Skeletal muscle satellite cell (primary cell): ENCODE results near the gene TLK1.
A peak's percentile ranks its signal among the peaks of the same experiment; 100 is the strongest.

Source experiments
- H3K27me3 ChIP-seq: 2 replicates; pipeline ENCODE4 v1.7.0; 2013; ENCODE audit warnings: low read length; ENCODE audit not compliant: control insufficient read depth, insufficient read depth
- H3K36me3 ChIP-seq: 2 replicates; pipeline ENCODE4 v1.7.0; 2013; ENCODE audit warnings: mild to moderate bottlenecking, control low read depth, low read length; ENCODE audit not compliant: insufficient read depth
- H3K4me1 ChIP-seq: 2 replicates; pipeline ENCODE4 v1.7.0; 2013; ENCODE audit warnings: low read length; ENCODE audit not compliant: control insufficient read depth, insufficient read depth
- H3K4me2 ChIP-seq: 2 replicates; pipeline ENCODE4 v1.7.0; 2013; ENCODE audit warnings: mild to moderate bottlenecking, low read length
- H3K4me3 ChIP-seq: 2 replicates; pipeline ENCODE4 v1.7.0; 2013; ENCODE audit warnings: low read length
- H3K9ac ChIP-seq: 2 replicates; pipeline ENCODE4 v1.7.0; 2013; ENCODE audit warnings: mild to moderate bottlenecking, low read depth, low read length, moderate library complexity
- H3K9me3 ChIP-seq: replicated peaks from 2 replicates; pipeline ENCODE4 v1.7.0; 2013; ENCODE audit warnings: mild to moderate bottlenecking, control low read depth, low read length

Gene TLK1

DNA sequence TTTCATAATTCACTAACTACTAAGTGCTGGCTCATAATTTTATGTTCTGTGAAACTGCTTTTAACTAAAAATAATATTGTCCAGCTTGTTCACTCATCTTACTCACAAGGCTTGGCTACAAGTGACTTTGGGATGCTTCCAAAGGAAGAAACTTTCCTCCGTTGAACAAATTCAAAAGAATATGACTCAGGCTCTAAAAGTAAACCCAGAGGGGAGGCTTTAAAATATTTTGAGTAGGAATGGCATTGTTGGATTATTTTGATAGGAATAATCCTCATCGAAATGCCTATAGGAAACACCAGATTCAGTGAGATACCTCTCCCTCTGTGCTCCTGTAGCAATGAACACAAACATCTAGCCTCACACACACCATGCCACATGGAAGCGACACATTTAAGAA, 25.2 kb upstream of the TLK1 start:
- Histone ChIP-seq H3K9me3 (no peaks in the 10 kb centered on the region), H3K27me3 (no peaks in the 10 kb centered on the region), H3K4me1 (peaks cover 15% of the 10 kb centered on the region), H3K4me2 (peak overlapping the region; percentile 57), H3K4me3 (peak overlapping the region; percentile 32), H3K9ac (no peak overlapping the region), H3K36me3 (no peaks in the 10 kb centered on the region)

DNA sequence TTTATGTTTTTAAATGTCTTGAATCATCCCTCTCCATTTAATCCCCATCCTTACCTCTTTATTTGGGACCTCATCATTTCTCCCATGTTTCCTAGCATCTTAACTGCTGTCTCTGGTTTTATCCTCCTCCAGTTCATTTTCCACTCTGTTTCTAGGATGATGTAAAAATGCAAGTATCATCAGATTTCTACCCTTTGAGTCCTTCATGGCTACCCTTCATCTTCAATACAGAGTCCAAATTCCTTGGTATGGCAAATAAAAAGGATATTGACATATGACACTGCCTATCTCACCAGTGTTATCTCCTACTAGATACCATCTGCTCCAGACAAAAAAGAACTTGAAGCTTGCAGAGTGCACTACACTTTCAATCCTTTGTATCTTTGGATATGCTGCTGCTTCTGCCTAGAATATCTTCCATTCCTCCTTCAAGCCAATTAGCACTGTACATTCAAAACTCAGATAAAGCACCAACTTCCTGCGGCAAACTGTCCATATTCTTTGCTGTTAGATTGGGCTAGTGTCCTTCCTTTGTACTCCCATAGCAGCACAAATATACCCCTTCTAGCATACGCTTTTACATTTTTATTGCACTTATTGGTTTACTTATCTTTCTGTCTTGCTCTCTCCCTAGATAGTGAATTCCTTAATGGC, 24.6 kb upstream of the TLK1 start:
- Histone ChIP-seq H3K4me2 (peak overlapping the region; percentile 44), H3K4me3 (peak overlapping the region; percentile 11), H3K36me3 (no peaks in the 10 kb centered on the region), H3K27me3 (no peaks in the 10 kb centered on the region), H3K9ac (no peak overlapping the region), H3K9me3 (no peaks in the 10 kb centered on the region), H3K4me1 (peaks cover 15% of the 10 kb centered on the region)

DNA sequence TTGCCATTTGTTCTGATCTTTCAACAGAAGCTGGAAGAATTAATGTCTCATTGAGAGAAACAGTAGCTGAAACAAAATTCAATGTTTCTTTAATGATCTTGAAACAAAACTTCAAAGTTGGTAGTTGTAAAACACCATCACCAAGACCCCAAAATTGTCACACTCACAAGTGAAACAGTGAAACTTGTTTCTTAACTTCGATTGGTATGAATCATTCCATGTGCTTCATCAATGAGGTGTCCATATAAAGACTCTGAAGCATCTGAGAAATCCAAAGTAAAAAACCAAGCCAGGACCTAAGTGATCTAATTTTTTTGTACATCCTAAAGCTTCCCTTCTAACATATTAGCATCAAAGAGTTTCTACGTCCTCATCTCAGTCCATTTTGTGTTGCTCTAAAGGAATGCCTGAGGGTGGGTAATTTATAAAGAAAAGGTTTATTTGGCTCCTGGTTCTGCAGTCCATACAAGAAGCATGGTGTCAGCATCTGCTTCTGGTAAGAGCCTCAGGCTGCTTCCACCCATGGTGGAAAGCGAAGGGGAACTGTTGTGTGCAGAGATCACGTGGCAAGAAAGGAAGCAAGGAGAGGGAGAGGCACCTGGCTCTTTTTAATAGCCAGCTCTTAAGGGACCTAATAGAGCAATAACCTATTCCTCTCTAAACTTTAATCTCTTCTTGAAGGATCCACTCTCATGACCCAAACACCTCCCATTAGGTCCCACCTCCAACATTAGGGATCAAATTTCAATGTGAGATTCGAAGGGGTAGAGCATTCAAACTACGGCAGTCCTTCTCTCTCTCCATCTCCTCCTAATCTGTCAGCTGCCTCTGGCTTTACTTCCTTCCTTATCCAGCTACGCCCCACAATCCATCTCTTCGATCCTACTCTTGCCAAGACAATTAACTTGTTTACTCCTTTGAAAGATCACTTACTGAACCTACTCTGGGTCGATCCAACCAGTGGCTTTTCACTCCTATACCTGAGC, 20.7 kb upstream of the TLK1 start:
- H3K4me2 ChIP-seq = no peak overlapping the region
- H3K36me3 ChIP-seq = no peaks in the 10 kb centered on the region
- no peaks in the 10 kb centered on the region for H3K27me3 ChIP-seq
- no peak overlapping the region for H3K9ac ChIP-seq
- H3K9me3 ChIP-seq = no peaks in the 10 kb centered on the region
- H3K4me1 ChIP-seq = peaks cover 12% of the 10 kb centered on the region
- no peak overlapping the region for H3K4me3 ChIP-seq

DNA sequence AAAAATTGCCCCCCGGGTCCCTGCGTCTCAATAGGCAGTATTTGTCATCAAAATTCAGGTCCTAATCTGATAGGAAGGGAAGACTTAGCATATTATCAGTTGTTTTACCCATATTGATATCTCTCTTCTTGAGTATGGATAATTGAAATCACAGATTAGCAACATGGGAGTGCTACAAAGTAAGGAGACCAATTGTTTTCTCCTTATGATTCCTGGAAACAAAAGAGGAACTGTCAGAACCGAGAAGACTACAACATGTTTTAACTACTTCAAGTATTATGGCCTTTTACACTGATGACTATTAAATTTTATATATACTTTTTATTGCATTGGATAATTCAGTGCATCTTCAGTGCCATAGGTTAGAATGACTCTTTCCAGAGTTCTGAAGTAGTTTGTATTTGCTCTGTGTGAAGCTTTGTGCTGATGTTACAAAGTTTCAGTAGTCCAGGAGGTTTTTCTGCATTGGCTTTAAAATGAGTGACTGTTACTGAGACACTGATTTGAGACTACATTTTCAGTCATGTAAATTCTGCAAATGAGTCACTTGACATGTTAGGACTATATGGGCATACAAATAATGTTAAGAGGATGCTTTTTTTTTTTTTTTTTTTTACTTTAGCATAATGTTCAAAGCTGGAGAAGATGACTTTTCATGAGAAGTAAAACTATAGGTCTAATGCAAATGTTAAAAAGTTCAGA, 19.7 kb upstream of the TLK1 start:
- H3K36me3 ChIP-seq = no peaks in the 10 kb centered on the region
- H3K4me1 ChIP-seq = peaks cover 3% of the 10 kb centered on the region
- H3K9ac ChIP-seq = no peak overlapping the region
- no peak overlapping the region for H3K4me2 ChIP-seq
- H3K4me3 ChIP-seq = no peak overlapping the region
- H3K9me3 ChIP-seq = no peaks in the 10 kb centered on the region
- H3K27me3 ChIP-seq = no peaks in the 10 kb centered on the region

DNA sequence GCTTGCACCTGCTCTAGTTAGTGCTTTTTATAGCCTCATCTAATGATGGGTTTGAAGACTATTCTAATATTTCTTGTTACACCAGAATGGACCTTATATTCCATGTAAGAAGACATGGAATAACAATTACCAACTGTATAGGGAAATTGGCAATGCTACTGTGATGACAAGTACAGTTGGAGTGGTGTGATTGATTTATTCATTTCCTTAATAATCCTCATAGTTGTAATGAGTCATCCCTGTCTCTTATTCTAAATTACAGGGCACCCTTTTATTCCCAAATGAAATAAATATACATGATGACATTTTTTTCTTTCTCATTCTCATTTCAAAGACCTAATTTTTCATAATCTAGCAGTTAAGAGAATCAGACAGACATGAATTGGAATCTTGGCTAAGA, 18.3 kb upstream of the TLK1 start:
- no peak overlapping the region for H3K9ac ChIP-seq
- H3K9me3 ChIP-seq = no peaks in the 10 kb centered on the region
- H3K4me3 ChIP-seq = no peak overlapping the region
- no peaks in the 10 kb centered on the region for H3K36me3 ChIP-seq
- H3K27me3 ChIP-seq = no peaks in the 10 kb centered on the region
- H3K4me2 ChIP-seq = no peak overlapping the region
- H3K4me1 ChIP-seq = no peaks in the 10 kb centered on the region

DNA sequence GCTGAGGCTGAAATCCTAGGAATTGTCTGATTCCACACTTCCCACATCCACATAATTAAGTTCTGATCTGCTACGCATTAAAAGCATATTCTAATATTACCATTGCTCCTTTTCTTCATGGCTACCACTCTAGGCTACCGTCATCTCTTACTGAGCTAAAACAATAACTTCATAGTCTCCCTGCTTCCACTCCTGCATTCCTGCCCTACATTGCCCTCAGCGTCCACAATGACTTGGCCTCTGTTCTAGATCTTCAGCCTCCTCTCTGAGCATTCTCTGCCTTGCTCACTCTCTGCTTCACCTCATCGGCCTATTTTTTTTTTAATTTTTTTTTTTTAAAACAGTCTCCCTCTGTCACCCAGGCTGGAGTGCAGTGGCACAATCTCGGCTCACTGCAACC, 15.8 kb upstream of the TLK1 start:
- no peaks in the 10 kb centered on the region for H3K9me3 ChIP-seq
- H3K9ac ChIP-seq = no peak overlapping the region
- no peak overlapping the region for H3K4me2 ChIP-seq
- no peaks in the 10 kb centered on the region for H3K27me3 ChIP-seq
- H3K36me3 ChIP-seq = no peaks in the 10 kb centered on the region
- H3K4me1 ChIP-seq = no peaks in the 10 kb centered on the region
- H3K4me3 ChIP-seq = no peak overlapping the region

DNA sequence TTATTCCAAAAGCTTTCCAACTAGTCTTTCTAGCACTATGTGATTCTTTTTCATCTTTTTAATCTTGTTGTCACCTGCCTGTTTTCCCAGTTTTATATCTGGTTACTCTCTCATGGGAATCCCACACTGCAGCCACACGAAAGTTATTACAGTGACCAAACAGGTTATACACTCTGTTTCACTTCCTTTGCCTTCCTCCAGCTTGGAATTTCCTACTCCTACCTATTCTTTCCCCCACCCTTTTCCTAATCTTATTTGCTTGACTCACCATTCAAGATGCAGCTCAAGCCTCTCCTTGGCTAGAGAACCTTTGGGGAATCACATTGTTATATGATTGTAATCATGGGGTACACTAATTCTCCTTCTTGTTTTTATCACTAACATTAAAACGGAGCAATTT, 13.4 kb upstream of the TLK1 start:
- no peaks in the 10 kb centered on the region for H3K27me3 ChIP-seq
- H3K9ac ChIP-seq = no peak overlapping the region
- no peak overlapping the region for H3K4me3 ChIP-seq
- H3K9me3 ChIP-seq = no peaks in the 10 kb centered on the region
- no peaks in the 10 kb centered on the region for H3K4me1 ChIP-seq
- no peaks in the 10 kb centered on the region for H3K36me3 ChIP-seq
- H3K4me2 ChIP-seq = no peak overlapping the region

DNA sequence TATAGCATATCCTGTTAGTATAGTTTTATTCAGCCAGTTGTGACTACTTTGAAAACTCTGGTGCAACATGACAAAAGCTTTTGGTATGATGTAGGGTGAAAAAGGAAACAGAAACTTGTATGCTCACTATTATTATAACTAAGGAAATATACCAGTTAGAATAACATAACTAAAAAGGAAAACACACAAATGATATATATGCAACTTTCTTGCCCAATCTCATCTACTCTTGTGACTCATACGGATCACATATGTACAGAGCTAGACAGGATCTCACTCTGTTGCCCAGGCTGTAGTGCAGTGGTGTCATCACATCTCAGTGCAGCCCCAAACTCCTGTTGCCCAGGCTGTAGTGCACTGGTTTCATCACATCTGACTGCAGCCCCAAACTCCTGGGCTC, 12.4 kb upstream of the TLK1 start:
- no peaks in the 10 kb centered on the region for H3K36me3 ChIP-seq
- no peaks in the 10 kb centered on the region for H3K9me3 ChIP-seq
- H3K27me3 ChIP-seq = no peaks in the 10 kb centered on the region
- no peak overlapping the region for H3K9ac ChIP-seq
- no peak overlapping the region for H3K4me3 ChIP-seq
- no peak overlapping the region for H3K4me2 ChIP-seq
- no peaks in the 10 kb centered on the region for H3K4me1 ChIP-seq

DNA sequence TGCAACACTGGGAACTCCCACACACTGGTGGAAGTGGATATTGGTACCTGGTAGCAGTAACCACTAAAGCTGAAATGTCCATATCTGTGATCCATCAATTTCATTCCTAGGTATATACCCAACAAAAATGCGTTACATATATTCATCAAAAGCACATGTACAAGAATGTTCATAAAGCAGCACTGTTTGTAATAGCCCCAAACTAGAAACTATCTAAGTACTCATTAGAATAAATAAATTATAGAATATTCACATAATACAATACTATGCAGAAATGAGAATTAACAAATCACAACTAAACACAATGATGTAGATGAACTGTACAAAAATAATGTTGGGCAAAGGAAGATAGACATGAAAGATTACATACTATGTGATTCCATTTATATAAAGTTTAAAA, 11.1 kb upstream of the TLK1 start:
- H3K4me1 ChIP-seq = no peaks in the 10 kb centered on the region
- no peak overlapping the region for H3K4me2 ChIP-seq
- no peaks in the 10 kb centered on the region for H3K9me3 ChIP-seq
- H3K4me3 ChIP-seq = no peak overlapping the region
- H3K36me3 ChIP-seq = no peaks in the 10 kb centered on the region
- H3K9ac ChIP-seq = no peak overlapping the region
- no peaks in the 10 kb centered on the region for H3K27me3 ChIP-seq

DNA sequence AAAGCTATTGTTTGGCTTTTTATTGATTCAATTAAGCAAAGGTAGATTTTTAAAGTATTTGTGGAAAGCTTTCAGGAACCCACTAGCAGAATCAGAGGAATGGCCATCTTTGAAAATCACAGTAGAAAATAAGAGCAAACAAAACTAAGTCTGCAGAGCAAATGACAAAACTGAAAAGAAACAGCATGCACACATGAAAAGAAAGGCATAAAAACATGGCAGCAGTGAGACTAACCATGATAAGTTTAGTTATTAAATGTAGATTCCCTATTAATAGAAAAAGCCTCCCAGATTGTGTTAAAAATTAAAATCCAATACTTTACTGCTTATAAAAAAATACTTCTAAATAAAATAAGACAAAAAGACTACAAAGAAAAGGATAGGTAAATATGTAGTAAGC, 9.1 kb upstream of the TLK1 start:
- Histone ChIP-seq H3K9ac (no peak overlapping the region), H3K36me3 (no peaks in the 10 kb centered on the region), H3K9me3 (no peaks in the 10 kb centered on the region), H3K4me1 (no peaks in the 10 kb centered on the region), H3K27me3 (no peaks in the 10 kb centered on the region), H3K4me3 (no peak overlapping the region), H3K4me2 (no peak overlapping the region)

DNA sequence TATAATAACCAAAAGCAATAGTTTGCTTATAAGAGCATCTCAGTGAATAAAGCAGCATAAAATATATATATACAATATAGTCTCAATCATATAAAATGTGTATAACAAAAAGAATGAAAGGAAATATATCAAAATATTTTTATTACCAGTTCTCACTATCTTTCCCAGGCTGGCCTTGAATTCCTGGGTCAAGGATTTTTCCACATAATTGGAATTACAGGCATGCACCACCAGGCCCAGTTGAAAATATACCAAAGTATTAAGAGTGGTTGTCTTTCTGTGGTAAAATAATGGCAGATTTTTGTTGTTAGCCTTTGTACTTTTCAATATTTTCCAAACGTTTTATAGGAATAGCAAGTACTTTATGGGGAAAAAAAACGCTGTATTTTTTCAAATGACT, 8.6 kb upstream of the TLK1 start:
- Histone ChIP-seq H3K9ac (no peak overlapping the region), H3K9me3 (no peaks in the 10 kb centered on the region), H3K4me1 (no peaks in the 10 kb centered on the region), H3K4me3 (no peak overlapping the region), H3K27me3 (no peaks in the 10 kb centered on the region), H3K4me2 (no peak overlapping the region), H3K36me3 (no peaks in the 10 kb centered on the region)
